Measurements from ENCODE around the gene FHL3. TPM values are rescaled to one million over a fixed set of nuclear protein-coding genes. Genes with fewer than 3 reads are reported as not detected.
A peak's percentile ranks its signal among the peaks of the same experiment; 100 is the strongest.

FHL3 gene
- total RNA-seq, 1 donor from 2014 or later, result 58.5 TPM

DNA sequence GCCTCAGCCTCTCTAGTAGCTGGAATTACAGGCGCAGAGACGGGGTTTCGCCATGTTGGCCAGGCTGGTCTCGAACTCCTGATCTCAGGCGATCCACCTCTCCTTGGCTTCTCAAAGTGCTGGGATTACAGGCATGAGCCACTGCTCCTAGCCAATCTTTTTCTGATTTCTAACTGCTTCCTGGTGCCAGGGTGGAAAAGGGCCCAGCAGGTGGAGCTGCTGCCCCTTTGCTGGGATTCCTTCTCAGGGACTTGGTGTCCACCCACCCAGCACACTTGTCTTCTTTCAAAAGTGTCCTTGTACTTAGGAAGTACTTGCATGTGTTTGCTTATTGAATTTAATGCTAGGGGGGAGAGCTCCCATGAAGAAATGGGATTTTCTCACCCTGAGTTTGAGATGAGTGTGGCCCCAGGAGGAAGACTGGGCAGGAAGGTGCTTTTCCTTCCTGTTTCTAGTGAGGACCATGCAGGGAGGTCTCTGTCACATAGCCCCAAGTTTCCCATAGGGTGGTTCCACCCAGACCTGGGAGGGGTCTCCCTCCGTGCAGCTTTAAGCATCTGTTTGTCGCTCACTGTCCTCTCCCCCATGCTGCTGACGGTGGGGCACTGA lies 21.4 kb upstream of the FHL3 start:
- peaks cover 67 to 91% (median 86%) of the 10 kb centered on the region in 3 donors for H3K4me1 ChIP-seq (ENCODE audit: control insufficient read depth in 3 of 3, insufficient read depth in 3 of 3, low read length in 3 of 3)
- H3K36me3 ChIP-seq (ENCODE audit: control insufficient read depth in 3 of 3, insufficient read depth in 3 of 3, low read length in 3 of 3), result peaks cover 25 to 32% (median 29%) of the 10 kb centered on the region in 3 donors
- H3K27me3 ChIP-seq (ENCODE audit: control insufficient read depth in 3 of 3, insufficient read depth in 3 of 3, low read length in 3 of 3), result no peaks in the 10 kb centered on the region
- H3K9ac ChIP-seq (ENCODE audit: low read depth in 1 of 3, low read length in 3 of 3), result peak overlapping the region in 2 of 3 donors; percentile 32 to 68
- no peak overlapping the region for H3K4me3 ChIP-seq (ENCODE audit: low read length in 3 of 3)
- H3K9me3 ChIP-seq (ENCODE audit: control insufficient read depth in 3 of 3, low read length in 3 of 3), result no peaks in the 10 kb centered on the region
- H3K27ac ChIP-seq (ENCODE audit: low read depth, low read length), result peak overlapping the region; percentile 41

DNA sequence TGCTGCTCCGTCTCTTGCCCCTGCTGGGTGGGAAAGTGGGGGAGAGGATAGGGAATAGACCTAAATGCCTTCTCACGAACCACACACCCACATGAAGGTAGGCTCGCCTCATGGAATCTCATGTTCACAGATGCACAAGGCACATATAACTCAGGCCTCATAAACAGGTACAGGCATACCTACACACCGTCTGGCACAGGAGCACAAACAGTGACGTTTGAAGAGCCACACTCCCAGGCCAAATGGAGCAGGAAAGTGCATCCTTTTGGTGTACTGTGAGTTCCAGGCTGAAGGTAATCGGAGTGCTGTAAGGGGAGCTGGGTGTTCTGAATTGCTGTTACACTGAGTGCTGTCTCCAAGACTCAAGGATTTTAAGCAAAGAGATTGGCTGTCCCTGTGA lies 20.4 kb upstream of the FHL3 start:
- Histone ChIP-seq H3K4me1 (ENCODE audit: control insufficient read depth in 3 of 3, insufficient read depth in 3 of 3, low read length in 3 of 3) (peaks cover 69 to 91% (median 85%) of the 10 kb centered on the region in 3 donors), H3K36me3 (ENCODE audit: control insufficient read depth in 3 of 3, insufficient read depth in 3 of 3, low read length in 3 of 3) (peaks cover 25 to 34% (median 32%) of the 10 kb centered on the region in 3 donors), H3K4me3 (ENCODE audit: low read length in 3 of 3) (peak overlapping the region in 1 of 3 donors; percentile 41), H3K9me3 (ENCODE audit: control insufficient read depth in 3 of 3, low read length in 3 of 3) (no peaks in the 10 kb centered on the region), H3K9ac (ENCODE audit: low read depth in 1 of 3, low read length in 3 of 3) (peak overlapping the region in 1 of 3 donors; percentile 68), H3K27me3 (ENCODE audit: control insufficient read depth in 3 of 3, insufficient read depth in 3 of 3, low read length in 3 of 3) (no peaks in the 10 kb centered on the region), H3K27ac (ENCODE audit: low read depth, low read length) (peak overlapping the region; percentile 41)

DNA sequence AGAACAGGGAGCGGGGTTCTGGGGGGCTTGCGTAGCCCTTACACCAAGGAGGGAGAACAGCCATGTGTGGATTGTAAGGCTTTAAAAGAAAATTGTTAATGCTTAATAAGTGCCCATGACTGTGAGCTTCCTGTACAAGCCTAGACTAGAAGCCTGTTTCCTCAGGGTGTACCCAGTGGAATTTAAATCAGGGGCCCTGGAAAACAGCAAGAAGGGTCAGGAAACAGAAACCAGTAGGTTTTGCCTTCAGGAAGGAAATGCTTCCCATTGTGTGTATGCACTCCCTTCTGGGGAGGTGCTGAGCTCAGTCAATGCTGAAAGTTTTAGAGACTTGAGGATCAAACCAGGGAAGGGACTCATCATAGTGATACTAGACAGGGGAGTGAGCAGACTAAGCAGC lies 19.9 kb upstream of the FHL3 start:
- Histone ChIP-seq H3K4me3 (ENCODE audit: low read length in 3 of 3) (peak overlapping the region in 1 of 3 donors; percentile 41), H3K4me1 (ENCODE audit: control insufficient read depth in 3 of 3, insufficient read depth in 3 of 3, low read length in 3 of 3) (peaks cover 68 to 91% (median 85%) of the 10 kb centered on the region in 3 donors)

DNA sequence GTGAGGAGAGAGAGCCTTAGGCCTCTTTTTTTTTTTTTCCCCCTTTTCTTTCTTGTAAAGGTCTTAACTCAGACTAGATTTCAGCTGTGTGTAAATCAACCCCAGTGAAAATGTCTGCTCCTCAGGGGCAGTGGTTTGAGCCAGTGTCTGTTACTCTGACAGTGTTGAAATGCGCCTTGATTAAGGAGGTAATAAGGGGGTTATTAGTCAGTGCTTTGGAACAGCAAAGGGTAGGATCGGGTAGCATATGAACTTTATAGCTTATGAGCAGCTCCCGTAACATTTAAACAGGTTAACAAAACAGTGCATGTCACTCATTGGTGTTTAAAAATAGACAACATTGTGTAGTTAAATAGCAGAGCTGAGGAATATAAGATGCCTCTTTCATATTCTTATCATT lies 17.5 kb upstream of the FHL3 start:
- H3K4me1 ChIP-seq (ENCODE audit: control insufficient read depth in 3 of 3, insufficient read depth in 3 of 3, low read length in 3 of 3), result peaks cover 58 to 87% (median 79%) of the 10 kb centered on the region in 3 donors

More for the DNA sequence above, 19.9 kb upstream of the FHL3 start:
- peak overlapping the region in 1 of 3 donors; percentile 68 for H3K9ac ChIP-seq (ENCODE audit: low read depth in 1 of 3, low read length in 3 of 3)
- H3K27ac ChIP-seq (ENCODE audit: low read depth, low read length), result peak overlapping the region; percentile 6
- no peaks in the 10 kb centered on the region for H3K27me3 ChIP-seq (ENCODE audit: control insufficient read depth in 3 of 3, insufficient read depth in 3 of 3, low read length in 3 of 3)
- peaks cover 28 to 38% (median 37%) of the 10 kb centered on the region in 3 donors for H3K36me3 ChIP-seq (ENCODE audit: control insufficient read depth in 3 of 3, insufficient read depth in 3 of 3, low read length in 3 of 3)
- no peaks in the 10 kb centered on the region for H3K9me3 ChIP-seq (ENCODE audit: control insufficient read depth in 3 of 3, low read length in 3 of 3)

DNA sequence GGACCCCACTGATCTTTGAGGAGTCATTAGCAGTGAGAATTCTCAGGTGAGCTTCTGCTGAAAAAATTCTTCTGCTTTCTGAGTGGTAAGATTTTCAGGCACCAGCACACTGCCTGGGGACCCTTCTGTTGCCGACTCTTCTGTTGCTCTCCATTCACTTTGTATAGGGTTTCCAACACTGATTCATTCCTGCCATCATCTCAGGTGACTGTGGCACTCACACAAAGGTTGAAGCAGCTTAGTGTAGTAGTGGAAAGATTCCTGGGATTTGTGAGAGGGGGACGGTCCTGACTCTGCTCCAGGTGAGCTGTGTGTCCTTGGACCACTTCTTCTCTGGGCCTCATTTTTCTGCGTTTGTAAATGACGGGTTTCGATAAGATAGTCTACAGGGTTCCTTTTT lies 16.7 kb upstream of the FHL3 start:
- H3K9me3 ChIP-seq (ENCODE audit: control insufficient read depth in 3 of 3, low read length in 3 of 3), result no peaks in the 10 kb centered on the region
- H3K4me3 ChIP-seq (ENCODE audit: low read length in 3 of 3), result no peak overlapping the region
- H3K27me3 ChIP-seq (ENCODE audit: control insufficient read depth in 3 of 3, insufficient read depth in 3 of 3, low read length in 3 of 3), result no peaks in the 10 kb centered on the region
- H3K36me3 ChIP-seq (ENCODE audit: control insufficient read depth in 3 of 3, insufficient read depth in 3 of 3, low read length in 3 of 3), result peaks cover 37 to 67% (median 60%) of the 10 kb centered on the region in 3 donors
- H3K9ac ChIP-seq (ENCODE audit: low read depth in 1 of 3, low read length in 3 of 3), result peak overlapping the region; percentile 30 to 69 (median 54)
- peak overlapping the region; percentile 89 for H3K27ac ChIP-seq (ENCODE audit: low read depth, low read length)
- H3K4me1 ChIP-seq (ENCODE audit: control insufficient read depth in 3 of 3, insufficient read depth in 3 of 3, low read length in 3 of 3), result peaks cover 58 to 87% (median 79%) of the 10 kb centered on the region in 3 donors

More for the DNA sequence above, 17.5 kb upstream of the FHL3 start:
- Histone ChIP-seq H3K36me3 (ENCODE audit: control insufficient read depth in 3 of 3, insufficient read depth in 3 of 3, low read length in 3 of 3) (peaks cover 35 to 60% (median 54%) of the 10 kb centered on the region in 3 donors), H3K9ac (ENCODE audit: low read depth in 1 of 3, low read length in 3 of 3) (peak overlapping the region; percentile 54 to 69 (median 60)), H3K27me3 (ENCODE audit: control insufficient read depth in 3 of 3, insufficient read depth in 3 of 3, low read length in 3 of 3) (no peaks in the 10 kb centered on the region), H3K9me3 (ENCODE audit: control insufficient read depth in 3 of 3, low read length in 3 of 3) (no peaks in the 10 kb centered on the region), H3K4me3 (ENCODE audit: low read length in 3 of 3) (peak overlapping the region in 1 of 3 donors; percentile 8), H3K27ac (ENCODE audit: low read depth, low read length) (peak overlapping the region; percentile 89)

DNA sequence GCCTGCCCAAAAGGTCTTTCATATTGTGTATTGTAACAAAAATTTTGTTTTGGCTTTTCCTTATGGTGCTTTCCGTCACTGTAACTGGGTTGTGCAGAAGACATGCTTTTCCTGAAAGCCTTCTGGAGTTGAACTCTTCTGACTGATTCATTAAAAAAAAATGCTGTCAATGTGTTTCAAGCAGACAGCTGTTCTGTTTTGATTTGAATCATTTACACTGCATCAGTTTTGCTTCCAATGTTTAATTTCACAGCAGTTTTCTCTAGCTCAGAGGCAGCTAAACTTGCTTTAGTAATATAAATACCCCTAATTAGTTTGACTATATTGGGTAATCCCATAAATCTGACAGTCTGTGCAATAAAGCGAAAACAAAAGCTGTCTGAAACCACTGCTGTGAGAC lies 15.1 kb upstream of the FHL3 start:
- H3K4me1 ChIP-seq (ENCODE audit: control insufficient read depth in 3 of 3, insufficient read depth in 3 of 3, low read length in 3 of 3), result peaks cover 60 to 87% (median 78%) of the 10 kb centered on the region in 3 donors
- H3K36me3 ChIP-seq (ENCODE audit: control insufficient read depth in 3 of 3, insufficient read depth in 3 of 3, low read length in 3 of 3), result peaks cover 30 to 63% (median 53%) of the 10 kb centered on the region in 3 donors
- H3K9ac ChIP-seq (ENCODE audit: low read depth in 1 of 3, low read length in 3 of 3), result peak overlapping the region in 2 of 3 donors; percentile 19 to 51
- no peaks in the 10 kb centered on the region for H3K27me3 ChIP-seq (ENCODE audit: control insufficient read depth in 3 of 3, insufficient read depth in 3 of 3, low read length in 3 of 3)
- H3K9me3 ChIP-seq (ENCODE audit: control insufficient read depth in 3 of 3, low read length in 3 of 3), result no peaks in the 10 kb centered on the region
- H3K27ac ChIP-seq (ENCODE audit: low read depth, low read length), result peak overlapping the region; percentile 89
- no peak overlapping the region for H3K4me3 ChIP-seq (ENCODE audit: low read length in 3 of 3)

DNA sequence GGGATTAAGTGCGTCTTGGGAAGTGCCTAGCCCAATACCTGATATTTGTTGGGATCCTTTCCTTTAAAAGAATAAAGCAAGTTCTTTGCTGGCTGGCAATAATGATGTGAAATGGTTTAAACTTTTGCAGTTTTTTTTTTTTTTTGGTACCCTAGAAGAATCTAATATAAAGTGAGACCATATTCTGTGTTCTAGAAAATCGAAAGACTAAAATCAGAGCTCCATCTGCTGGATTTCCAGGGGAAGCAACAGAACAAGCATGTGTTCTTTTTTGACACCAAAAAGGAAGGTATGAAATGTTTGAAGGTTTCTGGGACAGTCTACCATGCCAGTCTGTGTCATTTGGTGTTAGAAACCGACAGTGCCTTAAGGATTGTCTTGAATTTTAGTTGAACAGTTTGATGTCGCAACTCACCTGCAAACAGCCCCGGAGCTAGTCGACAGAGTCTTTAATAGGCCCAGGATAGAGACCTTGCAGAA lies 13.6 kb upstream of the FHL3 start:
- H3K27ac ChIP-seq (ENCODE audit: low read depth, low read length), result peak overlapping the region; percentile 100
- H3K36me3 ChIP-seq (ENCODE audit: control insufficient read depth in 3 of 3, insufficient read depth in 3 of 3, low read length in 3 of 3), result peaks cover 22 to 51% (median 49%) of the 10 kb centered on the region in 3 donors
- H3K27me3 ChIP-seq (ENCODE audit: control insufficient read depth in 3 of 3, insufficient read depth in 3 of 3, low read length in 3 of 3), result no peaks in the 10 kb centered on the region
- H3K9me3 ChIP-seq (ENCODE audit: control insufficient read depth in 3 of 3, low read length in 3 of 3), result no peaks in the 10 kb centered on the region
- H3K4me3 ChIP-seq (ENCODE audit: low read length in 3 of 3), result no peak overlapping the region
- peak overlapping the region in 2 of 3 donors; percentile 25 to 55 for H3K9ac ChIP-seq (ENCODE audit: low read depth in 1 of 3, low read length in 3 of 3)
- peaks cover 65 to 85% (median 84%) of the 10 kb centered on the region in 3 donors for H3K4me1 ChIP-seq (ENCODE audit: control insufficient read depth in 3 of 3, insufficient read depth in 3 of 3, low read length in 3 of 3)

DNA sequence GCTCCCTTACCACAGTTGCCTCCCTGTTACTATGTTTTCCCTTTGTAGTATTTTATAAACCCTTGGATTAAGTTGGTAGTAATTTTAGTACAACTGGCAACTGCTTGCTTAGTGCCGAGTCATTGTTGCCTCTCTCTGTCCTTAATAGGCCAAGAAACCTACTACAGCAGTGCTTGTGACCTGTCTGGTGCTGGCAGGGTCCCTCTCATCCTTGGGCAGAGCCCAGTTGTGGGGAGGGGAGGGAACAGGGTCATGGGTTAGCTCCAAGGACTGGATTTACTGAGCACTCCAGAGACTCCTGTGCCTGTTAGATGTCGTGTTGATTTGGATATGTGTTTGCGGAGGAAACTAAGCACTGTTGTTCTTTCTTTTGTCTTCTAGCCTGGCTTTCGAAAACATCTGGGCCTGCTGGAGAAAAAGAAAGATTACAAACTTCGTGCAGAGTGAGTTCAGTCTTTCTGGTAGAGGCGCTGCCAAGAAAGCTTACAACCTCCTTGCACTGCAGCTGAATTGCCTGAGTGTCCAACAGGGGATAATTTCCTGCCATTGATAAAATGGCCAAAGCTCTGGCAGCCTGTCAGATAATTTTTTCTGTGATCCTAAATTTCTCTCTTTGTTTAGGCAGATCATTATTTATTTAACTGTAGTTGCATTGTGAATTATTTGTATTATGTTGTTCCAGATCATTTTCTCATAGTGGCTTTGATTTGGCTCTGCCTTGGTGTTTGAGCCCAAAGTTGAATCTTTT lies 10.8 kb upstream of the FHL3 start:
- H3K4me1 ChIP-seq (ENCODE audit: control insufficient read depth in 3 of 3, insufficient read depth in 3 of 3, low read length in 3 of 3), result peaks cover 65 to 80% (median 79%) of the 10 kb centered on the region in 3 donors
- H3K4me3 ChIP-seq (ENCODE audit: low read length in 3 of 3), result peak overlapping the region; percentile 18 to 42 (median 38)
- peak overlapping the region; percentile 74 to 78 (median 75) for H3K9ac ChIP-seq (ENCODE audit: low read depth in 1 of 3, low read length in 3 of 3)
- H3K27ac ChIP-seq (ENCODE audit: low read depth, low read length), result peak overlapping the region; percentile 100
- H3K9me3 ChIP-seq (ENCODE audit: control insufficient read depth in 3 of 3, low read length in 3 of 3), result no peaks in the 10 kb centered on the region
- peaks cover 18 to 40% (median 34%) of the 10 kb centered on the region in 3 donors for H3K36me3 ChIP-seq (ENCODE audit: control insufficient read depth in 3 of 3, insufficient read depth in 3 of 3, low read length in 3 of 3)
- no peaks in the 10 kb centered on the region for H3K27me3 ChIP-seq (ENCODE audit: control insufficient read depth in 3 of 3, insufficient read depth in 3 of 3, low read length in 3 of 3)

DNA sequence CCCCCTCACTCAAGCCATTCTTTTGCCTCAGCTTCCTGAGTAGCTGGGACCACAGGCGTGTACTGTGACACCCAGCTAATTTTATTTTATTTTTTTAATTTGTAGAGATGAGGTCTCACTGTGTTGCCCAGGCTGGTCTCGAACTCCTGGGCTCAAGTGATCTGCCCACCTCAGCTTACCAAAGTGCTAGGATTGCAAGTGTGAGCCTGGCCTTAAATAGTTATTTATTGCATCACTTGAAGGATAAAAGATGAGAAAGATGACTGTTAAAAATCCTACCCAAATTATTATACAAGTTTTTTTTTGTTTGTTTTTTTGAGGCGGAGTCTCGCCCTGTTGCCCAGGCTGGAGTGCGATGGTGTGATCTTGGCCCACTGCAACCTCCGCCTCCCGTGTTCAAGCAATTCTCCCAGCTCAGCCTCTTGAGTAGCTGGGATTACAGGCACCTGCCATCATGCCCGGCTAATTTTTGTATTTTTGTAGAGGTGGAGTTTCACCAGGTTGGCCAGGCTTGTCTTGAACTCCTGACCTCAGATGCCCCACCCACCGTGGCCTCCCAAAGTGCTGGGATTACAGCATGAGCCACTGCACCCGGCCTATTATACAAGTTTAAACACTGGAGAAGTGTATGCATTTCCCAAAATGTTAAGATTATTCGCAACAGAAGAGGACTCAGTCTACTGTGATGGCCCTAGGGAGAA lies 9.6 kb upstream of the FHL3 start:
- H3K4me3 ChIP-seq (ENCODE audit: low read length in 3 of 3), result peak overlapping the region in 2 of 3 donors; percentile 96 to 97

More for the DNA sequence above, 9.6 kb upstream of the FHL3 start:
- Histone ChIP-seq H3K4me1 (ENCODE audit: control insufficient read depth in 3 of 3, insufficient read depth in 3 of 3, low read length in 3 of 3) (peaks cover 64 to 82% (median 76%) of the 10 kb centered on the region in 3 donors), H3K9ac (ENCODE audit: low read depth in 1 of 3, low read length in 3 of 3) (peak overlapping the region; percentile 66 to 100 (median 100)), H3K9me3 (ENCODE audit: control insufficient read depth in 3 of 3, low read length in 3 of 3) (no peaks in the 10 kb centered on the region), H3K27ac (ENCODE audit: low read depth, low read length) (peak overlapping the region; percentile 100), H3K36me3 (ENCODE audit: control insufficient read depth in 3 of 3, insufficient read depth in 3 of 3, low read length in 3 of 3) (peaks cover 11 to 32% (median 25%) of the 10 kb centered on the region in 3 donors), H3K27me3 (ENCODE audit: control insufficient read depth in 3 of 3, insufficient read depth in 3 of 3, low read length in 3 of 3) (no peaks in the 10 kb centered on the region)
